ENCODE data around the gene RETREG1.
"Not testable (repeated sequence)": the region's sequence is repeated elsewhere in the genome, so short reads cannot be mapped to it uniquely, and the experiment has no call there.

RETREG1 gene

DNA sequence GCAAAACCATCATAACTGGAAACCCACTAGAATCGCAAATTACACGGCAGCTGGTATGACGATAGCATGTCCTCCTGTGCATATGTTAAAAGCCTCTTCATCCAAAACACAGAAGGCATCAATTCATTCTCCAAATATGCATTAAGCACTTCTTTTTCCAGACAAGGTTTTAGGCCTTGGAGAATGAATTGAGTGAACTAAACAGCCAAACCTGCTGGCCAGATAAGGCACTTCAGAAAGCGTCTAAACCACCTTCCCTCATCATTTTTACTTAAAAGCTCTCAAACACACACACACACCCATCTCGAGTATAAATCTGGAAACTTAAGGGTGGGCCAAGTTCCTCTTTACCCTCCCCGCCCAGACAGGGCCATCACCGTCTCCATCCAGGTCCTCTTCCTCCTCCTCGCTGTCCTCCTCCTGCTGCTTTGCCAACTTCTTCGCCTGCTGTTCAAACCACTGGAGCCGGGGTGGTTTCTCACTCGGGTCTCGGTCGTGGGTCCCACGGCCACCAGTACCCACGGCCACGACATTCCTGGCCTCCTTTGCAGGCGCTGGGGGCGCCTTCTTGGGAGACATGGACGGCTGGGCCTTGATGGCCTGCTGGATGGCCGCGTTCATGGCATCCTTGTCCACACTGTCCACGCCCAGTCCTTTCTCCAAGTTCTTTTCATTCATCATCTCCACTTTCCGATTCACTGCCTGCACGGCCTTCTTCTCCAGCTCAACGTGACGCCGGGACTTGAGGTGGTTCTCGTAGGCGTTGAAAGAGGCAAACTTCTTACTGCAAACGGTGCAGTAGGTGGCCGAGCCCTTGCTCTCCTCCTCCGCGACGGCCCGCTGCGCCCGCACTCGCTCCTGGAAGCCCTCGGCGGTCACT, 151.9 kb downstream of the RETREG1 start:
- no peak for DNase-seq (ENCODE audit: low read depth, low spot score)
- peak overlapping the region; percentile 78 for H3K27ac ChIP-seq

DNA sequence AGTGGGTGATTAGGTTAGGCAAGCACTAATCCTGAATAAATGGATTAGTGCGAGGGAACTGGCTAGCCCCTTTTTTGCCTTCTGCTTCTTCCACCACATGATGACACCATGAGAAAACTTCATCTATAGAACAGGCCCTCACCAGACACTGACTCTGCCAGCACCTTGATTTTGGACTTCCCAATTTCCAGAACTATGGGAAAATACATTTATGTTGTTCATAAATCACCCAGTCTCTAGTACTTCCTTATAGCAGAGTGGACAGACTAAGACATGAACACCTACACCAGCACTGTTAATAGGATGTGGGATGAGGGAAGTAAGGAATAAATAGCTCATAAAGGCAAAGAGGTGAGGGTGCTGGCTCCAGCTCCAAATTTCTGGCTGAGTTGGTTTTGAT, 152.6 kb downstream of the RETREG1 start:
- DNase-seq (ENCODE audit: low read depth, low spot score): no peak
- no peak overlapping the region for H3K27ac ChIP-seq

- no peak overlapping the region for H3K27ac ChIP-seq
- no peak for DNase-seq (ENCODE audit: low read depth, low spot score)
Observed at GRCh38 chr5:16461782-16462181, 155.0 kb downstream of the RETREG1 start.

GRCh38 chr5:16461026-16461425, 155.8 kb downstream of the RETREG1 start:
- no peak overlapping the region for H3K27ac ChIP-seq
- no peak for DNase-seq (ENCODE audit: low read depth, low spot score)

DNA sequence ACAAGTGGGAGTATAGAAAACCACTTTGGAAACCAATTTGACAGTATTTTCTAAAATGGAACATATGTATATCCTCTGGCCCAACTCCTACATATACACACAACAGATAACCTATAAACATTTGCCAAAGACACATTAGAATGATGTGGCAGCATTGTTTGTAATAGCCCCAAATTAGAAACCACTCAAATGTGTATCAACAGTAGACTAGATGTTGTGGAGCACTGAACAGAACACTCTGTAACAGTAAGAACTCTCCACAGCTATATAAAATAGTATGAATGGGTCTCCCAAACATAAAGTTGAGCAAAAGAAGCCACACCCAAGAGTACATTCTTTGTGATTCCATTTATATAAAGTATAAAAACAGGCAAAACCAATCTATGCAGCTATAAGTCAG, 157.3 kb downstream of the RETREG1 start:
- no peak for DNase-seq (ENCODE audit: low read depth, low spot score)
- no peak overlapping the region for H3K27ac ChIP-seq

GRCh38 chr5:16457853-16458252, 158.9 kb downstream of the RETREG1 start:
- no peak for DNase-seq (ENCODE audit: low read depth, low spot score)
- peak overlapping the region; percentile 81 for H3K27ac ChIP-seq

GRCh38 chr5:16457451-16457850, 159.3 kb downstream of the RETREG1 start:
- peak overlapping the region; percentile 81 for H3K27ac ChIP-seq
- no peak for DNase-seq (ENCODE audit: low read depth, low spot score)

GRCh38 chr5:16456103-16456832, 160.5 kb downstream of the RETREG1 start:
- H3K27ac ChIP-seq: peak overlapping the region; percentile 81
- DNase-seq (ENCODE audit: low read depth, low spot score): peak; percentile 31

DNA sequence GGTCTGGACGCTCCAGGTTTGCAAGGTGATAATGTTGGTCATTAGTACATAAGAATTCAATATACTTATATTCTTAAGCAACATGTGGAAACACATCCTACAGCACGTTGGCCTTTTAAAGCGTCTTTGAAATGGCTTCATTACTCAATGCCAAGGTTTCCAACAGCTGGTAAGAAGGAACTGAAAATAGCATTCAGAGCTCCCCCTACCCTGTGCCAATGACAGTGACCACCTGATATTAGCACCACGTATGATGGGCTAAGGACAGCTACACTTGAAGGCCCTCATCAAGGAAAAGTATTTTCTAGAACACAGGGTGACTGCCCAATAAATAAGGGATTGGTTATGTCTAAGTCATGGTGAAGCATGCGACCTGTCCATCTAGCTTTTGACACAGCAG, 161.1 kb downstream of the RETREG1 start:
- DNase-seq (ENCODE audit: low read depth, low spot score): no peak
- H3K27ac ChIP-seq: peak overlapping the region; percentile 81

GRCh38 chr5:16454686-16455085, 162.1 kb downstream of the RETREG1 start:
- no peak for DNase-seq (ENCODE audit: low read depth, low spot score)
- peak overlapping the region; percentile 81 for H3K27ac ChIP-seq

DNA sequence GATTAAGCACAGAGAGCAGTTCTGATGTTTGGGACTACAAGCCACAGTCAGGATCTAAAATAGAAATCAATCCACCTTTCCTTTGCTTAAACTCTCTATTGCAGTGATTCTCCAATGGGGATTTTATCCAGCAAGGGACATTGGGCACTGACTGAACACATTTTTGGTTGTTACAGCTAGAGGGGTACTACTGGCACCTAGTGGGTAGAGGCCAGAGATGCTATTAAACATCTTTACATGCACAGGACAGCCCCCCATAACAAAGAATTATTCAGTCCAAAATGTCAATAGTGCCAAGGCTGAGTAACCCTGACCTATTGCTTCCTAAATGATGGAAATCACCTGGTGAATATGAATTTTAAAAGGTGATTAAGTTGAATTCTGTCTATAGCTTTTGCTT, 163.2 kb downstream of the RETREG1 start:
- no peak for DNase-seq (ENCODE audit: low read depth, low spot score)
- no peak overlapping the region for H3K27ac ChIP-seq

DNA sequence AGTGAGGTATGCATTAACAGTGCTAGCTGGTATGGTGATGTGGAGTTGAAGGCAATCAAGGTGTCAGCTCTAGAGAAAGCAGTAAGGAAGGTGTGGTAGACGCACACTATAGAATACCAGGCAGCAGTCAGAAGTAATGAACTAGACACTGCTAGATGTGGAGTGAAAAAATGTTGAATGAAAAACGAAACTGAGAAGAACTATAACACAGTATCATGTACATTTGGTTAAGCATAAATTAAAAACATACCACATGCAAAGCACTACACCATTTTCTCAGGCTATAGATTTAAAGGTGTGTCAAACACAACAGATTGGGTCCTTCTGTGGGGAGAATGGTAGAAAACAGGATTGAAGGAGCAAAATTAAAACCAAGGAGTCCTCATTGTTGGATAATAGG, 166.6 kb downstream of the RETREG1 start:
- no peak overlapping the region for H3K27ac ChIP-seq
- no peak for DNase-seq (ENCODE audit: low read depth, low spot score)

- DNase-seq (ENCODE audit: low read depth, low spot score): no peak
- no peak overlapping the region for H3K27ac ChIP-seq
Observed at GRCh38 chr5:16446993-16447392, 169.8 kb downstream of the RETREG1 start.

DNA sequence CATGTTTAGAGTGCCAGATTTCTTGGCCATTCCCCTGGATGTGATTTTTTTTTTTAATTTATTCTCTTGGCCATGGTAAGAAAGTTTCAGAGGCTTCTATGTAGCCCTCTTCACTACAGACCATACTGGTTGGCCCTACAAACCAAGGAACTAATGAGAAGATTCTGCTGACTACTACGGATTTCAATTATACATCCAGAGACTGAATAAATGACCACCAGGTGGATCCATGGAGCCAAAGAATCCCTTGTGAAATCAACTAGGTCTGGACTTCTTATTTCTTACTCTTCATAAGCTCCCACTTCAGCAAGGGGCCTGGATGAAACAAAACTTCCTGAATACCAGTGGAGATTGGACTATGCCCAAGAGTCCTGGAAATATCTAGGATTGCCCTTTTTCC, 178.8 kb downstream of the RETREG1 start:
- DNase-seq (ENCODE audit: low read depth, low spot score): no peak
- no peak overlapping the region for H3K27ac ChIP-seq

- not testable (repeated sequence) for DNase-seq (ENCODE audit: low read depth, low spot score); H3K27ac ChIP-seq
Observed at GRCh38 chr5:16436065-16436682, 180.6 kb downstream of the RETREG1 start.

GRCh38 chr5:16431490-16431889, 185.3 kb downstream of the RETREG1 start:
- H3K27ac ChIP-seq: no peak overlapping the region
- DNase-seq (ENCODE audit: low read depth, low spot score): no peak

DNA sequence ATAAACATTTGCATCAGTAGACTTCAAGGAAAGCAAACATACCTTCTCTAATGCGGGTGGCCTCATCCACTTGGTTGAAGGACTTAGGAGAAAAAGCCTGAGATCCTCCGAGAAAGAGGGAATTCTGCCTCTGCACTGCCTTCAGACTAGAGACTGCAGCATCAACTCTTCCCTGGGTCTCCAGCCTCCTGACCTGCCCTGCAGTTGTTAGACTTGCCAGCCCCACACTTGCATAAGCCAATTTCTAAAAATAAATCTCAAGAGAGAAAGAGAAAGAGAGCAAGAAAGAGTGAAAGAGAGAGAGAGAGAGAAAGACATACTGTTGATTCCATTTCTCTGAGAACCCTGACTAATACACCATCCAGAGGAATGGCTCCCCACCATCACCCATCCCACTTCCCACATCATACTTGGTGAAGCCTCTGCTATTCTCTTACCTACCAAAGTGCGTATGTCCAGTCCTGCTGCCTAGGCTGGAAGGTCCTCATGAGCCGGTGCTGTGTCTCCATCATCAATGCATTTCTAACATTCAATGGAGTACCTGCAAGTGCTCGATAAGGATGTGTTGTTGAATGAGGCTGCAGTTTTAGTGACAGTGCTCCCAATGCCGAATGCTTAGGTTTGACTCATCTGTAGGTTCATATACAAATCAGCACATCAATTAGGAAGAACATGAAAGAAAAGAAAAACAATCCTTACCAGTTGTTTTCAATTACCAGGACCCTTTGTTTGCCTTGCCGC, 186.3 kb downstream of the RETREG1 start:
- no peak for DNase-seq (ENCODE audit: low read depth, low spot score)
- H3K27ac ChIP-seq: no peak overlapping the region

DNA sequence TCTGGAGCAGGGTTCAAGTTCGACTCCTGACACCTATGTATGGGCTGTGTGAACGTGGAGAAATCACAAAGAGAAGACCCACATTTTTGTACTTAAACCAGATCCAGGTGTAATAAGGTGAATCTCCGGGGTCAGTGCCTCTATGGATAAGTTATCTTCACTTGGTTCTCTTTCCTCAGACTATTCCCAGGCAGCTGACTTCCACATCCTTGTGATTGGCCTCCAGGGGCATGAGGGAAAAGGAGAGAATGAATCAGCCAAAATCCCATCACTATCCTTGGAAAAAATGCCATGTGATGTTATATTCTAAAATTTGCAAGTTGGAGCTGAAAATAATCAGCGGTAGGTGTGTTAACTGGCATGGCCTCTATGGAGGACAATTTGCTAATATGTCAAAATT, 188.4 kb downstream of the RETREG1 start:
- no peak for DNase-seq (ENCODE audit: low read depth, low spot score)
- no peak overlapping the region for H3K27ac ChIP-seq

GRCh38 chr5:16427587-16427986, 189.2 kb downstream of the RETREG1 start:
- DNase-seq (ENCODE audit: low read depth, low spot score): no peak
- no peak overlapping the region for H3K27ac ChIP-seq

Data from epithelial cell of prostate (primary cell).